NCI-H2029 treated with DMSO at 0.1 percent for 48 hours (cell line): Measurements from ENCODE around the gene FOXP1.
"Not testable (repeated sequence)": the region's sequence is repeated elsewhere in the genome, so short reads cannot be mapped to it uniquely, and the experiment has no call there.

Experiments used
- DNase-seq: peaks from one replicate; lab custom pipeline; 2025; lab: John Stamatoyannopoulos, UW

Gene FOXP1

DNA sequence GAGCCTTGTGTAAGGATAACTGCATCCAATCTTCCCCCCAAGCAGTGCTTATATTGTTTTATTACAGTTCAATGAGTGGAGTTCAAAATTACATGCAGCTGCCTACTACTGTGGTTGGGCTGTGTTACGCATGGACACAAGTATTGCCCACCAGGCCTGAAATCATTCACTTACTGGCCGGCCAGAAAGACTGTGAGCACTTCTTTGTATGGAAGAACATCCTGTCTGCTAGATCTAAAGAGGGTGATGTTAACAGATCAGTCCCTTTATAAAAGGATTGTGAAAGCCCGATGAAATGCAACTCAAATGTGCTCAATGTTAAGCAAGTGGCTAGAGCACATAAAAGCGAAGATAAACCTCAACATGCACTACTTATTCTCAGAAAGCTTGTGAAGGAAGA lies 132.5 kb downstream of the FOXP1 start:
- DNase-seq, result no peak

DNA sequence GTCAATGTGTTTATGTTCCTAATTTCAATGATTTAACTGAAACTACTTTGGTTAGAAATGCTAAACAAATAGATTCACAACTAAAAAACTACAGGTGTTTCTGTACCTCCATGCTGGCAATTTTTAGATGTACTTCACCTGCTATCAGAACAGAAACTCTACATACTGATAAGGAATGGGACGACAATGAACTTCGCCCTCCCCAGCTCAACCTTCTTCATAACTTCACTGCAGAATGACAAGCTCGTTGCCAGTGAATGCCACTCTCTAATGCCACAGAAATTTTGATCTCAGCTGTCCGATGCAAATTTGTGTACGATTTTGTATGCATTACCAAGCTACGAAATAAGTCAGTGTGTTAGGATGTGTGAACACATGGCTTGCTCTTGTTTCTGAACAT lies 133.4 kb downstream of the FOXP1 start:
- no peak for DNase-seq

DNA sequence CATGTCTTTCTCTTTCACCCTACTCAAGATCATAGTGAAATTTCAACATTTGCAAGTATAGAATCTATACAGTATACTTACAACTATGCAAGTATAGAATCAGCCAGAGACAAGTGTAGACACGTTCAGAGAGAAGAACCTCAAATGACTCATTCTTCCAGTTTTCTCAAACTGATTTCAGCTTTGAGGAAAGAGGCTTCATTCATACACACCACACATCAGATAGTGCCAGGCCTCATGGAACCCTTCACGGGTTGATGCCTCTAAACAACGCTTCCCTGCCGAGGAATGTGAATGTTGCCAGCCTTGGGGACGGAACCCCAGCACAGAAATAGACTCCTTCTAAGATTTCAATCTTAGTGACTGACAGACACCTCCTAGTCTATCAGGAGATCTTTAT lies 135.7 kb downstream of the FOXP1 start:
- no peak for DNase-seq

DNA sequence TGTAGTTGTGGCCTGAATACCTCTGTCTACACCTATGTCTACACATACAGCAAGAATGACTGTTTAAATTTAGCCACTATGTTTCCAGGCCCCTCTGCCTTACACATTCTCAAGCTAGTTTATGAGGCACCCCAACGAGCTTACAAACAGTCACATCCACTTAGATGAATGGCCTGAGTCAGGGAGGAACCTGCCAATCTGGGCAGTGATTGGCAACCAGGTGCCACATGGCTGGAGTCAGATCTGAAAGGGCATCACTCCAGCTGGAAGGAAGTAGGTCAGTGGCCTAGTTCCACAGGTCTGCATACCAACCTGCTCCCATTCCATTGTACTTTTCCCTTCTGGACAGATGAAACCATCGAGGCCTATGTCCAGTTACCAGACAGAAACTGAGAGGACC lies 136.3 kb downstream of the FOXP1 start:
- no peak for DNase-seq

DNA sequence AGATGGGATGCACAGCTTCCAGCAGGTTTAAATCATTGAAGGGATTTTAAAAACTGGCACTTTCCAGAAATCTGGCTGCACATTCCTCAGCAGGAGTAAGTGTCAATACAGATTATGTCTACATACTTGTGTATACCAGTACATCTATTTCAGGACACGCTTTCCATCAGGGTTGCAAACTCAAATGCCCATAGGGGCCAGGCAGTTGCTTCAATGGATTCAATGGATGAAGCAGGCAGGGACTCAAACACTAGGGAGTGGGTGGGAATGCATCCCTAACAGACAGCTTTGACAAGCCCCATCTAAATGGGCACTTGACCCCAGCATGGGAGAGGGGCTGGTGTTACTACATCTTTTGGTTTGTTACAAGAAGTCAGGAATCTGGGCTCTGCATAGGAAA lies 136.8 kb downstream of the FOXP1 start:
- DNase-seq, result no peak

DNA sequence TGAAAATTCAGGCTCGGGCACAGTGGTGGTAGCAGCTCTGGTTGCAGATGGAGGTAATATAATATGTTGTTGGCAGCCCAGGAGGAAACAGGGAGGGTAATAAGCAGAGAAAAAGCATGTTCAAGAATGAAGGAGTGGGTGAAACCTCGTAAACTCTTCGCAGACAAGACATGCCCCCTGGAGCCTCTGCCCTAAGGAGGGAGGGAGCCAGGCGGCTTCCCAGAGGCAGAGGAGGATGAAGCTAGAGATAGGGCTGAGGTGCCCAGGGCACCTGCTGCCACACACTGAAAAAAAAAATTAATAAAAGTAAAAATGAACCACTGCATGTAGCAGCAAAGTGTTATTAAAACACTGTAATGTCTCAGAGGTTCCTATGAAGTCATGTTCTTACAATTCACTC lies 137.3 kb downstream of the FOXP1 start:
- no peak for DNase-seq

DNA sequence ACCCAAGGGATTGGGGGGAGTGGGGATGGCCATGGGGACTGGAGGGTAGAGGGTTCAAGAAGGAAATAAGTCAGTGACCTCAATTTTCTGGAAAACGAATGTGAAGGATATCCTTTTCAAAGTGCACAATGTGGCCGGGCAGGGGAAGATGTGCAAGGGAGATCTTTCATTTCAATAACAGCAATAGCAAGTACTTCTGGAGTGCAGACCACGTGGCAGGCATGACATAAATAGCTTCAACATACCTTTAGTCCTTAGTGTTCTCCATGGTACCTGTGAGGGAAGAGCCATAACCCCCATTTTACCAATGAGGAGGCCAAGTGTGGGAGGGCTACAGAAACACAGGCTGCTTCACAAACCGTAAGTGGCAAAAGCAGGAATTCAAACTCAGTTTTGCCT lies 138.7 kb downstream of the FOXP1 start:
- no peak for DNase-seq

DNA sequence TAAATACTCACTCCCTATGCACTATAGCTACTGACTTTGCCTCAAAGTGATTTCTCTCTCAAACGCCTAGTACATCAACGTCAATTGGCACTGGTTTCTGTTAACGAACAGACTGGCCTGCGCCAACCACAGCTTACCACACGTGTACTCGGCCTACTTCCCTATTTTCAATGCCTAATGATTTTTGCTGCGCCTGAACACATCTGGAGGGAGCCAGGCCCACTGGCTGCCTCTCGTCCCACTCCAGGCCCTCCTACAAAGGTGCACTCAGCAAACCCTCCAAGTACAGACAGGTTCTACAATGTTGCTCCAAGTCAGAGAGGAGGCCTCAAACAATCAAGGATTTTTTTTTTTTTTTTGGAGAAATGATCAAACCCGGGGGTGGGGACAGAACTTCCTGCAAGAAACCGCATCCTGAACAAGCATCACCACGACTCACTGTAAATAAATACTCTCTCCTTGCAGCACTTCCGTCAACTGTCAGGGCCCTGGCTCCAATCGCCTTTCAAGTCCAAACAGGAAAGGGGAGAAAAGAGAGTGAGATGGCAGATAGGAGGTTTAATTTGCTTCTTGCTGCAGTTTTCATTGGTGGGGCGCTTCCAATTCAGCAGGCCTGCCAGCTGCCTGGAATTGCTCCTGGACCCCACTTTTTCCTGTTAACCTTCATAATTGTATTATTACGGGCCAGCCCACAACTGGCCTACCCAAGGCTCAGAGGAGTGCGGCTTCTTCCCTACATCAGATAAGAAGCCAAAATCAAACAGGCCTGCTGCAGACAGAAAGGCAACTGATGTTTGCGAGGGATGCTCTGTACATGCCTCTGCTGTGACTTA lies 139.3 kb downstream of the FOXP1 start:
- DNase-seq, result no peak

DNA sequence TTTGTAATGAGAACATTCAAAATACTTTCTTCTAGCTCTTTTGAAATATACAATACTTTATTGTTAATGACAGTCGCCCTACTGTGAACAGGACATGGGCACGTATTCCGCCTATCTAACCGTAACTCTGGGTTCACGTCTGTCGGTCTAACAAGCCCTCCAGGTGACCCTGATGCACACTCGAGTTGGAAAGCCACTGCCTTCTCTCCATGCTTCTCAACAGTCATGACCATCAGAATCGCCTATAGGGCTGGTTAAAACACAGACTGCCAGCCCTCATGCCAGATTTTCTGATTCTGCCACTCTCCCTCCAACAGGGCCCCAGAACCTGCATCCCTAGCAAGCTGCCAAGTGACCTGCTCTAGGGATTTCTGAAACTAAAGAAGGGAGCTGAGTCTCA lies 140.2 kb downstream of the FOXP1 start:
- no peak for DNase-seq

DNA sequence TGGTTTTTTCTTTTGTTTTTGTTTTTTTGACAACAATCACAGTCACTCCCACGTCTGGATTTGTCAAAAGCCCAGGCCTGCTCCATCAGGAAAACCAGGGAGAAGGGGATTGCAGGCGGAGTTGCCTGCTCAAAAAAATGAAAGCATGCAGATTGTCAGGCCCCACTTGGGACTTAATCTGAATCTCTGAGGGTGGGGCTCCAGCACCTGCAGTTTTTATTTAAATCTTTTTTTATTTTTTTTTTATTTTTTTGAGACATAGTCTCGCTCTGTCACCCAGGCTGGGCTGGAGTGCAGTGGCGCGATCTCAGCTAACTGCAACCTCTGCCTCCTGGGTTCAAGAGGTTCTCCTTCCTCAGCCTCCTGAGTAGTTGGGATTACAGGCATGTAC lies 140.9 kb downstream of the FOXP1 start:
- no peak for DNase-seq

DNA sequence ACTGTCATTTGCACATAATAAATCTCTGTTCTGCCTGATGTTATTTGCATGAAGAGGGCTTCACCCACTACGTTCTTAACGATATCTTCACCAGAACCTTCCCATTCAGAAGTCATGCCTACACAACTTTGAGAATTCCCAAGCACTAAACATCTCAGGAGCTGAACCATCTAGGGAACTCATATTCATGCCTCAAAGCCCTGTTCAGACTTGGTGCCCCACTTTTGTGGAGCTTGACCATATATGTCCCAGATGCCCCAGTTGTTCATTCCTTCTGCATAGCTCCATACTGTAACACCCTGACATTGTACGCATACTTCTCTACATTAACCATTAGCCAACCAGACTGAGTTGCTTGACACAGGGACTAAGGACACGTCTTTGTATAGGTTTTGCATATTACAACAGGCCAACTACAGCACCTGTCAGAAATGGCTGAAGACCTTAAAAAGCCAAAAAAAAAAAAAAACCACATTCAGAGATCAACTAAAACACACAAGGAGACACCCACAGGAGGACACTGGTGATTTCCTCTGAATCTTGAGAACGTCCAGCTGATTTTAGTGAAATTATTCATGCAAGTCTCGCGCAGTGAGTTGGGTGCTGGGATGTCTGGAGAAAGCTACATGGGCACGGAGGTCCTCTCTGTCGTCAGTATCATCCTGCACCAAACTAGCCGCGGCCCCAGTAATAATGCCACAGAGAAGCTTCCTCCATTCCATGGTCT lies 141.4 kb downstream of the FOXP1 start:
- DNase-seq, result no peak

DNA sequence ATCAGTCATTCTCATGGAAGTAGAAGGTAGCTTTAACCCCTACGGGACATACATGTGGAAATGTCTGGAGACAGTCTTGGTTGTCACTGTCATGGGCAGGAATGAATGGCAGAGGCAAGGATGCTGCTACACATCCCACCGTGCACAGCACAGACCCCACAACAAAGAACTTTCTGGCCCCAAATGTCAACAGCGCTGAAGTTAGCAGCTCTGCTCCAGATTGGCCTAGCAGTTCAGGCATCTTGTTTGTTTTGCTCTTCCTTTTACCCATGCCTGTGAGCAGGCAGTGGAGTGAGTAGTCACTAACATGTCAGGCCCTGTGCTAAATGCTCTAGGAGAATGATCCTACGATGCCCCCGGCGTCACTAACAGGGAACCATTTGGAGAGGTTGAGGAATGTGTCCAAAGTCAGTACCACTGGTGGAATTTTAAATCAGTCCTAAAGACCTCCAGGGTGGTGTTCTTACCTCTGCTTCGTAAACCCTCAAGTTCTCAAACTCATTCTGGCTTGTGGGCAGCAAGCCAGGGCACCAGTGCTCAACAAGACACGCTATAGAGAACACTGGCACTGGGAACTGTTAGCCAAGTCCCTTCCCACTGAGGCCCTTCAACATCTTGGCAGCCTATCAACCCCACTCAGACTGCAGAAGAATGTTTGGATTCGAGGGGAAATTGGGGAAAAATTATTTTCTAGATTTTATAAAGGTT lies 142.2 kb downstream of the FOXP1 start:
- DNase-seq, result no peak

DNA sequence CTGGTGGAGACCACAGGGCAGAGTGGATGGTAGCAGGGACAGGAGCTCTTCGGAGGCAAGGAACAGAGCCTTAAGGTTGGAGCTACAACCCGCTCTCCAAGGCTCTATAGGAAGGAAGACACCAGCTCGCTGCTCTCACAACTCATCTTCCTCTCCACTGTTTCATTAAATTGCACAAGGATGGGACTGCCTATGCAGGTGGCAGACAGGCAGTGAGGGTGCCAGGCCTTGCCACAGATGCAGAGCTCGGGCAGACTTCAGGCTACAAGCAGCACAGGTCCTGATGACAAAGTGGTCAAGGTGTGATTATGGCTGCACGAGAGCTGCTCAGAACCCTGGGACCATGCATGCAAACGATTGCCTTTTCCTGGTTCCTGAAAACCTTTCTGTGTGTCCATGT lies 144.6 kb downstream of the FOXP1 start:
- no peak for DNase-seq

DNA sequence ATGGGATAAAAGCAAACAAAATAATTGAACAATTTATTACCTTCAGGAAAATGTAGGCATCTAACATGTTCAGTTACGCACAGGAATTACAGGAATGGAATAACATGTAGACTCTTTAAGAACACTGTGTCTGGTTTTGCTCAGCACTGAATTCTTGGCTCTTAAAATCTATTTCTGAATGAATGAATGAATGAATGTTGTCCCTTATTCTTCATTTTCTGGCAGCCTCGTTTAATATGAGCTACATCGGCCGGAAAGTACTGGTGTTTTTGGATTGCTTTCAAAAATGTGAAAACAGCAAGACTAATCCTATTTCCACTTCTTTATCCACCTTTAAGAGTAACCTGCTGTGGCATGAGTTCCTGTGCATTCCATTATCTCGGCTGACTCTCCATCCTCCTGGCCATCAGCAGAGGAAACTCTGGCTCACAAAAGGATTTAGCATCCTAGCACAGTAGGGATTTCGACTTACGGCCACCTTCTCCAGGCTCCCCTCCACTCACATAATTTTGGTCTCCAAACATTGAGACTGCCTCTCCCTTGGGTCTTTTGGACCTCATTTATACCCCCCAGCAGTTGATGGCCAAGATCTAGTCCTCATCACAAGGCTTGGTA lies 145.3 kb downstream of the FOXP1 start:
- DNase-seq, result no peak

DNA sequence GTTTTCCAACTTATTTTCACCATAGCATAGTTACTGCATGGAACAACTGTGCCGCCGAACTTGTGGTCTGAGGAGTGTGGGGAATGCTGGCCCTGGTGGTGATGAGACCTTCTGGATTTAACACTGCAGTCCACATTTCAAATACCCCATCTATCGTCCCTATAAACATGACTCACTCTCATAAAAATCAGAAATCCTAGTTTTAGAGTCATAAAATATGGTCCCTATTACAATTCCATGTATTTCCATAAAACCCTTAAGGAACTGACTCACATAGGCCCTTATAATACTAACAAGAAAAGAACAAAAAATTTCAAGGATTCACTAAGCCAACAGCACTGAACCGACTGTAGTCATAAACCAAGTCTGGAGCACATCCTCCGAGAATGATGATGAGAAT lies 147.2 kb downstream of the FOXP1 start:
- DNase-seq, result no peak

DNA sequence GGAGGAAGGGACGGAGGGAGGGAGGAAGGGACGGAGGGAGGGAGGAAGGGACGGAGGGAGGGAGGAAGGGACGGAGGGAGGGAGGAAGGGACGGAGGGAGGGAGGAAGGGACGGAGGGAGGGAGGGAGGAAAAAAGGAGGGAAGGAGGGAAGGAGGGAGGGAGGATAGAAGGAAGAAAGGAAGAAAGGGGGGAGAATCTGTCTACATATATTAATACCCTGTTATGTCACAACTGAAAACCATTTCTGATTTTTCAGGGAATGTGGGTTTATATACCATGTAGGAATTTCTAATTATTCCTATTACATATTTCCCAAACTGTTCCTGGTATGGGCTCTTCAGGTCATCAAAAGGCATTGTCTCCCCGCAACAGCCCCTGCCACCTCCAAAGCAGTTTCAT lies 147.7 kb downstream of the FOXP1 start:
- not testable (repeated sequence) for DNase-seq

DNA sequence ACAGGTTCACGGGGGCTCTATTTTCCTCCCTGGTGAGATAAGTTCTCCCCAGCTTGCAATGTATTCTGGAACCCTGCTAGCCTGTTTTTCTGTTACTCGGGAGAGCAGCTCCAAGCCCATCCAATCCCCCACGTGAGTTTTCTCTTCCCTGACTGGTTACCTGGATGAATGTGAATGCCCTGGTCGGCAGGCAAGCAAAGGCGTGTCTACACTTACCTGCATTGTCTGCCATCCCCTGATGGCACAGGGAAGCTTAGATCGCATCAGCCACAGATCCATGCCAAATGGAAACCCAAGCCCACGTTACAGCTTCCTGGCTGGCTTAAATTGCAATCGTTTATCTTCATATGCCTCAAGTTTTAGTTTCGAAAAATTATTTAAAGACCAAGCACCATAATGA lies 149.9 kb downstream of the FOXP1 start:
- no peak for DNase-seq

DNA sequence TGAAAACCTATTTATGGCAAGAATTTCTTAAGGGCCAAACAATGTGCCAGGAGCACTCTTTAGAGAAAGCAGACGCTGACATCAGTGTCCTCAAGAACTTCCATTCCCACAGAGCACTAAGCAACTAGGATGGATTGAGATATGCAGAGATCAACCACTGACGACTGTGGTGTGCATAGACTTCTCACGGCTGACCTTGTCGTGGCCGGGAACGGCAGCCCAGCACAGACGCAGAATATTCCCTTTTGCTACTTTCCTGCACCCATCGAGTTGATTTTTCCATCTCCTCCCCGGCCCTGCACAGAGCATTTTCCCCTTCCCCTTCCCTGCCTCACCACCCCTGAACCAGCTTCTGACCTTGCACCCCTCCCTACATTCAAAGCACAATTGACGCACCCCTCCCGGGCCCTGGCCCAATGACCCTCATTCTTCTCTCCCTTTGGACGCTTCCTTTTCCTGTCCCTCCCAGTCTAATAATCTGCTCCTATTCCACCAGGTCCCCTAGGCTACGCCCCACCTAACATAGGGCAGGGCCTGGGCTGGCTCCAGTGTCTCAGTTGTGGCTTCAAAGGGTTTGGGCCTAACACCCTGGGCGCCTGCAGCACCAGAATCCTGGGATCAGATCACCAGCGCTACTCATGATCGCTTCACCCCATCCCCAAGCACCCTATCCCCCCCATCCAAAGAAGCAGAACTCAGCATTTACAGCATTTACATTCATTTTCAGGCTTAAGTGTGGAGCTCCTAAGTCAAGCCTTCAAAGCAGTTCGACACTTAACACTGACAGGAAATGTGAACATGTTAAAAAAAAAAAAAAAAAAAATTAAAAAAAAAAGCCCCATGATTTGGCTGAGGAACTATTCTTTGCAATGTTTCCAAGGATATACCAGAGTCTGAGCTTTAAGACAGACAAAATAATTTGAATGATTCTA lies 151.2 kb downstream of the FOXP1 start:
- no peak for DNase-seq

DNA sequence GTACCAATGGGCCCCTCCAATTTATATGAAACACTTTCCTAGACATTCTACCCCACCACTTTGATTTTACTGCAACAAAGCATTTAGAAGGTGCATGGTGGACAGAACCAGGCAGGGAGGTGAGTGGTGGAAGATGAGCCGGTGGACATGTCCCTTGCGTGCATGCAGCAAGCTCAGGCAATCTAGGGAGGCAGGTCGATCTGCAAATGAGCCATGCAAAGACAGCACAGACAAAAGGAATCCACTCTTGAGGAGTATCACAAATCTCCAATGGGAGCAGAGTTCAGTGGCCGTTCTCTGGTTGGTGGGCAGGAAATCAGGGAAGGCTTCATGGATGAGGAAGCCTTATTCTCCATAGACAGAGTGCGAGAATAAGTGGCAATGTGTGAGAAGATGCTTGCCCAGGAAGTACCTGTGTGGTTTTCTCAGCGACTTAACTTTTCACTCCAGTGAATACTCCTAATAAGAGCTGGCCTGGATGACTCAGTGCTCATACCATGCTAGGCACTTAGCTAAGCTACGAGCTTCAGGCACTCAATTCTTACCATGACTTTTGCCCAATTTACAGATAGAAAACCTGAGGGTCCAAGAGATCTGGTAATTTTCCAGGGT lies 152.5 kb downstream of the FOXP1 start:
- no peak for DNase-seq

DNA sequence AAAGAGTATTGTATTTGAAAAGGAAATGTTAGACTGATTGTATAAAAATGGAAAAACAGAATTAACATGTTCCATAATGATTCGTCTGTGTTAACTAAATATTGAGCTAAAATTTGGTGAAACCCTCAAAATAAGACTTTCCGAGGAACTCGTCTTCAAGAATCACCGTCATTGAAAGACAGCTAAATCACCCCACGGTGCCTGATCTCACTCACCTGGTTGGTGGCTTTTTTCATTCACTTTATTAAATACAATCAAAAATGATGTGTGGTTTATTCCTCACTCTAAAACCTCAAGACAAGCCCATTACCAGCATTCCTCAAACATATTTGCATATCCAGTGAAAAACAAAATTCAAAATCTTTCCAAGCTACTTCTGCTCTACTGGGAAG lies 153.9 kb downstream of the FOXP1 start:
- DNase-seq, result no peak
